Lower leg skin (tissue), 3 donors: Measurements from ENCODE around the gene TSPAN6.

Experiments used
- CTCF ChIP-seq, 3 donors: fragments of 450-650 bp; IDR thresholded peaks; one replicate each; pipeline ENCODE4 v1.5.1; 2016; ENCODE audit warnings: antibody characterized with exemption in 3 of 3, mild to moderate bottlenecking in 3 of 3, moderate library complexity in 2 of 3
- POLR2A ChIP-seq, 2 donors: fragments of 450-650 bp; IDR thresholded peaks; one replicate each; pipeline ENCODE4 v1.6.1; 2016 to 2017; ENCODE audit warnings: antibody characterized with exemption in 2 of 2, mild to moderate bottlenecking in 1 of 2, moderate library complexity in 1 of 2

GRCh38 chrX:100647095-100647494 is 10.5 kb upstream of the TSPAN6 start:
- TF ChIP-seq POLR2A (IDR thresholded peaks at IDR 0.05) (no peak), CTCF (IDR thresholded peaks at IDR 0.05) (no peak)
